ENCODE data around the gene CACNA1C.

The CACNA1C gene

GRCh38 chr12:2298556-2299200 lies 245.9 kb downstream of the CACNA1C start:
- Mint-ChIP-seq H3K36me3 (ENCODE audit: insufficient read depth) (no peaks in the 10 kb centered on the region), H3K4me1 (no peaks in the 10 kb centered on the region), H3K4me3 (no peak overlapping the region), H3K27ac (ENCODE audit: low read depth) (no peak overlapping the region), H3K27me3 (peaks cover 30% of the 10 kb centered on the region), H3K9me3 (no peaks in the 10 kb centered on the region)
- ATAC-seq (replicated peaks; ENCODE audit: extremely low read depth, poor library complexity, severe bottlenecking) (no peak), DNase-seq (ENCODE audit: low spot score in 2 of 2) (no peak)

- no peaks in the 10 kb centered on the region for H3K9me3 Mint-ChIP-seq
- no peaks in the 10 kb centered on the region for H3K36me3 Mint-ChIP-seq (ENCODE audit: insufficient read depth)
- H3K27me3 Mint-ChIP-seq = peaks cover 35% of the 10 kb centered on the region
- no peak for DNase-seq (ENCODE audit: low spot score in 2 of 2)
- no peak for ATAC-seq (replicated peaks; ENCODE audit: extremely low read depth, poor library complexity, severe bottlenecking)
- no peak overlapping the region for H3K4me3 Mint-ChIP-seq
- H3K4me1 Mint-ChIP-seq = no peaks in the 10 kb centered on the region
- H3K27ac Mint-ChIP-seq (ENCODE audit: low read depth) = no peak overlapping the region
Measured at GRCh38 chr12:2299206-2299605, 246.4 kb downstream of the CACNA1C start.

- peaks cover 45% of the 10 kb centered on the region for H3K27me3 Mint-ChIP-seq
- ATAC-seq (replicated peaks; ENCODE audit: extremely low read depth, poor library complexity, severe bottlenecking) = no peak
- no peak overlapping the region for H3K4me3 Mint-ChIP-seq
- DNase-seq (ENCODE audit: low spot score in 2 of 2) = no peak
- H3K36me3 Mint-ChIP-seq (ENCODE audit: insufficient read depth) = no peaks in the 10 kb centered on the region
- no peak overlapping the region for H3K27ac Mint-ChIP-seq (ENCODE audit: low read depth)
- H3K4me1 Mint-ChIP-seq = no peaks in the 10 kb centered on the region
- no peaks in the 10 kb centered on the region for H3K9me3 Mint-ChIP-seq
Measured at GRCh38 chr12:2300168-2300567, 247.4 kb downstream of the CACNA1C start.

GRCh38 chr12:2300886-2301285 lies 248.1 kb downstream of the CACNA1C start:
- no peaks in the 10 kb centered on the region for H3K9me3 Mint-ChIP-seq
- H3K4me3 Mint-ChIP-seq = no peak overlapping the region
- no peak overlapping the region for H3K27ac Mint-ChIP-seq (ENCODE audit: low read depth)
- no peaks in the 10 kb centered on the region for H3K4me1 Mint-ChIP-seq
- H3K36me3 Mint-ChIP-seq (ENCODE audit: insufficient read depth) = no peaks in the 10 kb centered on the region
- ATAC-seq (replicated peaks; ENCODE audit: extremely low read depth, poor library complexity, severe bottlenecking) (no peak), DNase-seq (ENCODE audit: low spot score in 2 of 2) (no peak)
- peaks cover 48% of the 10 kb centered on the region for H3K27me3 Mint-ChIP-seq

- H3K4me3 Mint-ChIP-seq = no peak overlapping the region
- no peaks in the 10 kb centered on the region for H3K9me3 Mint-ChIP-seq
- H3K27ac Mint-ChIP-seq (ENCODE audit: low read depth) = no peak overlapping the region
- H3K27me3 Mint-ChIP-seq = peaks cover 49% of the 10 kb centered on the region
- no peaks in the 10 kb centered on the region for H3K36me3 Mint-ChIP-seq (ENCODE audit: insufficient read depth)
- DNase-seq (ENCODE audit: low spot score in 2 of 2) = no peak
- no peaks in the 10 kb centered on the region for H3K4me1 Mint-ChIP-seq
- no peak for ATAC-seq (replicated peaks; ENCODE audit: extremely low read depth, poor library complexity, severe bottlenecking)
Measured at GRCh38 chr12:2301531-2302461, 249.0 kb downstream of the CACNA1C start.

- Mint-ChIP-seq H3K27ac (ENCODE audit: low read depth) (no peak overlapping the region), H3K27me3 (peaks cover 50% of the 10 kb centered on the region), H3K9me3 (no peaks in the 10 kb centered on the region), H3K36me3 (ENCODE audit: insufficient read depth) (no peaks in the 10 kb centered on the region), H3K4me1 (no peaks in the 10 kb centered on the region), H3K4me3 (no peak overlapping the region)
- ATAC-seq (replicated peaks; ENCODE audit: extremely low read depth, poor library complexity, severe bottlenecking) (no peak), DNase-seq (ENCODE audit: low spot score in 2 of 2) (no peak)
Measured at GRCh38 chr12:2302711-2303580, 250.2 kb downstream of the CACNA1C start.

GRCh38 chr12:2304223-2304622 lies 251.4 kb downstream of the CACNA1C start:
- Mint-ChIP-seq H3K36me3 (ENCODE audit: insufficient read depth) (no peaks in the 10 kb centered on the region), H3K4me3 (no peak overlapping the region), H3K27ac (ENCODE audit: low read depth) (no peak overlapping the region), H3K27me3 (peaks cover 50% of the 10 kb centered on the region), H3K4me1 (no peaks in the 10 kb centered on the region), H3K9me3 (no peaks in the 10 kb centered on the region)
- ATAC-seq (replicated peaks; ENCODE audit: extremely low read depth, poor library complexity, severe bottlenecking) (no peak), DNase-seq (ENCODE audit: low spot score in 2 of 2) (no peak)

GRCh38 chr12:2306012-2306411 lies 253.2 kb downstream of the CACNA1C start:
- Mint-ChIP-seq H3K4me1 (no peaks in the 10 kb centered on the region), H3K9me3 (no peaks in the 10 kb centered on the region), H3K27ac (ENCODE audit: low read depth) (no peak overlapping the region), H3K4me3 (no peak overlapping the region), H3K27me3 (peaks cover 40% of the 10 kb centered on the region), H3K36me3 (ENCODE audit: insufficient read depth) (no peaks in the 10 kb centered on the region)
- ATAC-seq (replicated peaks; ENCODE audit: extremely low read depth, poor library complexity, severe bottlenecking) = no peak
- no peak for DNase-seq (ENCODE audit: low spot score in 2 of 2)

GRCh38 chr12:2306735-2307134 lies 253.9 kb downstream of the CACNA1C start:
- no peak overlapping the region for H3K27ac Mint-ChIP-seq (ENCODE audit: low read depth)
- no peak overlapping the region for H3K4me3 Mint-ChIP-seq
- DNase-seq (ENCODE audit: low spot score in 2 of 2) (no peak), ATAC-seq (replicated peaks; ENCODE audit: extremely low read depth, poor library complexity, severe bottlenecking) (no peak)
- H3K27me3 Mint-ChIP-seq = peaks cover 40% of the 10 kb centered on the region
- no peaks in the 10 kb centered on the region for H3K9me3 Mint-ChIP-seq
- no peaks in the 10 kb centered on the region for H3K4me1 Mint-ChIP-seq
- H3K36me3 Mint-ChIP-seq (ENCODE audit: insufficient read depth) = no peaks in the 10 kb centered on the region

- Mint-ChIP-seq H3K4me1 (no peaks in the 10 kb centered on the region), H3K9me3 (no peaks in the 10 kb centered on the region), H3K36me3 (ENCODE audit: insufficient read depth) (no peaks in the 10 kb centered on the region), H3K27me3 (peaks cover 40% of the 10 kb centered on the region), H3K4me3 (no peak overlapping the region), H3K27ac (ENCODE audit: low read depth) (no peak overlapping the region)
- ATAC-seq (replicated peaks; ENCODE audit: extremely low read depth, poor library complexity, severe bottlenecking) = no peak
- DNase-seq (ENCODE audit: low spot score in 2 of 2) = no peak
Measured at GRCh38 chr12:2307550-2307949, 254.8 kb downstream of the CACNA1C start.

DNA sequence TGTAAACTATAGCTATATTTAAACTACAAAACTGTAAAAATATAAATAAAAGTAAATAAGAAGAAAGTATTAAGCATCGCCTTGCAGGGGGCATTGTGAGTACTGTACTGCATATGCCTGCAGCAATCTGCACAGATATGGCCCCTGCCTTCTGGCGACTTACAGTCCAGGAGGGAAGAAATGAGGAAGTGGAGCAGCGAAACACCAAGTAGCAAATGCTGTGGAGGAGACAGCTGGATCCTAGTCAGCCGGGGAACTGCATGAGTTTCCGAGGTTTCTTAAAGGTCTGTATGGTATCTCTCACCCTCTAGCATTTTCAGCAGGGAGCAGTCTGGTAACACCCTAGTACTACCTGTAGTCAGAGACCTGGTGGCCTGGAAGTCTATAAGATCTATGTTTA lies 256.9 kb downstream of the CACNA1C start:
- no peak for DNase-seq (ENCODE audit: low spot score in 2 of 2)
- no peaks in the 10 kb centered on the region for H3K4me1 Mint-ChIP-seq

DNA sequence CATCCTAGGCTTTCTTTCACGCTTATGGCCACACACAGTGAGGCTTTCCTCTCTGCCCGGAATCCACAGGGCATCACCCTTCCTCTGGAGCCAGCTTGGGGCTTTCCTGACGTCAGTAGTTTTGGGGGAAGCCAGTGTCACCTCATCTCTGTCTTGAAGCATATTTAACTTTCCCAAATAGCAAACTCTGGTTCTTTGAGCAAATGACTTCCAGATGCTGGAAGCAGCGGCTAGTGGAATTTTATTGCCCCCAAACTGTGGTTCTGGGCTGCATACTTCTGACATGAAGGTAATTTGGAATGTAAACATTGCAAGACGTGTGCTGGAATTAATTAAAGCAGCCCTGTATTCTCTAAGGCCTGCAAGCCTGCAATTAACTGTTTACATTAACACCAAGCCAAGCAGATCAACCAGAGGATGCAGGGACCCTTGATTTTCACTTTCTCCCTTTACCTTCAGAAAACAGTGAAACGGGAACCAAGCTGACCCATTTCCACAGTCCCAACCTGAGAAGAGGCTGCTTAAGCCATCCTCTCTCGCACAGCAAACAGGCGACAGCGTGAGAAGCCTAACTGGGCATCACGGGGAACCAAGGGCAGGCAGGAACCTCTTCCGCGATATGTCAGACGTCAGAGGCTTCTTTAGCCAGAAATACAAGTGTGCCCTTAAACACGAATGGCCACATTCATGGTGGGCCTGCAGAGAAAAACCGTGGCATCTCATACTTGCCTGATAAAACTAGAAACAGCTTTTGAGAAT lies 258.4 kb downstream of the CACNA1C start:
- Mint-ChIP-seq H3K27me3 (peaks cover 23% of the 10 kb centered on the region), H3K36me3 (ENCODE audit: insufficient read depth) (no peaks in the 10 kb centered on the region), H3K9me3 (no peaks in the 10 kb centered on the region), H3K27ac (ENCODE audit: low read depth) (no peak overlapping the region), H3K4me3 (no peak overlapping the region), H3K4me1 (no peaks in the 10 kb centered on the region)
- ATAC-seq (replicated peaks; ENCODE audit: extremely low read depth, poor library complexity, severe bottlenecking) = no peak
- DNase-seq (ENCODE audit: low spot score in 2 of 2) = no peak

More for the DNA sequence above, 256.9 kb downstream of the CACNA1C start:
- Mint-ChIP-seq H3K27ac (ENCODE audit: low read depth) (no peak overlapping the region), H3K27me3 (peaks cover 27% of the 10 kb centered on the region), H3K4me3 (no peak overlapping the region), H3K9me3 (no peaks in the 10 kb centered on the region), H3K36me3 (ENCODE audit: insufficient read depth) (no peaks in the 10 kb centered on the region)
- no peak for ATAC-seq (replicated peaks; ENCODE audit: extremely low read depth, poor library complexity, severe bottlenecking)
